GM19372 (cell line): ENCODE data around the gene PDP2.
"Not testable (repeated sequence)": the region's sequence is repeated elsewhere in the genome, so short reads cannot be mapped to it uniquely, and the experiment has no call there.

Experiments
- ATAC-seq: cut with Tn5 transposase; IDR thresholded peaks from one replicate; pipeline ENCODE4 v1.9.1; 2021; ENCODE audit warnings: mild to moderate bottlenecking, low read depth, moderate library complexity; ENCODE audit not compliant: unreplicated experiment

PDP2 gene

GRCh38 chr16:66881964-66882508, 1.7 kb downstream of the PDP2 start:
- no peak for ATAC-seq

- no peak for ATAC-seq
These were observed 2.4 kb downstream of the PDP2 start for GRCh38 chr16:66882702-66883101.

GRCh38 chr16:66885491-66885890, 5.2 kb downstream of the PDP2 start:
- no peak for ATAC-seq

- ATAC-seq: no peak
These were observed 6.0 kb downstream of the PDP2 start for GRCh38 chr16:66886321-66886720.

GRCh38 chr16:66886914-66887313, 6.6 kb downstream of the PDP2 start:
- ATAC-seq: no peak

- ATAC-seq: no peak
These were observed 8.6 kb downstream of the PDP2 start for GRCh38 chr16:66888647-66889615.

GRCh38 chr16:66889622-66890021, 9.3 kb downstream of the PDP2 start:
- ATAC-seq: no peak

- ATAC-seq: no peak
These were observed 10.5 kb downstream of the PDP2 start for GRCh38 chr16:66890799-66891198.

- ATAC-seq: no peak
These were observed 11.0 kb downstream of the PDP2 start for GRCh38 chr16:66891360-66891759.

GRCh38 chr16:66891797-66892196, 11.5 kb downstream of the PDP2 start:
- no peak for ATAC-seq

GRCh38 chr16:66894055-66894454, 13.7 kb downstream of the PDP2 start:
- ATAC-seq: no peak

GRCh38 chr16:66894948-66895688, 14.8 kb downstream of the PDP2 start:
- peak; percentile 64 for ATAC-seq

GRCh38 chr16:66895689-66895979, 15.3 kb downstream of the PDP2 start:
- ATAC-seq: no peak

GRCh38 chr16:66895999-66896398, 15.7 kb downstream of the PDP2 start:
- ATAC-seq: no peak

- ATAC-seq: not testable (repeated sequence)
These were observed 16.4 kb downstream of the PDP2 start for GRCh38 chr16:66896682-66897081.

GRCh38 chr16:66898207-66898606, 17.9 kb downstream of the PDP2 start:
- no peak for ATAC-seq

- no peak for ATAC-seq
These were observed 18.6 kb downstream of the PDP2 start for GRCh38 chr16:66898933-66899309.

GRCh38 chr16:66899310-66899944, 19.1 kb downstream of the PDP2 start:
- ATAC-seq: no peak

- no peak for ATAC-seq
These were observed 19.8 kb downstream of the PDP2 start for GRCh38 chr16:66899945-66900710.

GRCh38 chr16:66900721-66901441, 20.6 kb downstream of the PDP2 start:
- no peak for ATAC-seq
